GM12878 (cell line): Measurements from ENCODE around the gene SCAMP5. TPM values are rescaled to one million over a fixed set of nuclear protein-coding genes. Genes with fewer than 3 reads are reported as not detected.

Experiments used
- ATAC-seq: fragments of 200-7000 bp; cut with Tn5 transposase; 3 replicates; pipeline ENCODE4 v1.9.1; 2020; ENCODE audit warnings: mild to moderate bottlenecking, moderate library complexity
- BruUV-seq: library from RNA; stranded (reverse); fragments of 400-500 nt; replicated peaks from 2 replicates; lab custom pipeline; 2021; lab: Mats Ljungman, UMichigan
- CTCF ChIA-PET: fragments of 300-600 bp; sonication (Branson Sonifier 250); formaldehyde crosslinking; extraction: SDS; loops from one replicate; lab custom pipeline; 2021; ENCODE audit warnings: inconsistent platforms; lab: Yijun Ruan, JAX
- POLR2A ChIA-PET: fragments of 350-600 bp; formaldehyde crosslinking; extraction: SDS; loops from one replicate; lab custom pipeline; 2021; ENCODE audit warnings: inconsistent platforms; lab: Charles Lee
- RAD21 ChIA-PET: fragments of 300-600 bp; sonication (Branson Sonifier 250); formaldehyde crosslinking; loops from one replicate; lab custom pipeline; 2023; ENCODE audit warnings: antibody characterized with exemption; ENCODE audit not compliant: unreplicated experiment; lab: Charles Lee
- SMC1A ChIA-PET: fragments of 300-600 bp; sonication (Branson Sonifier 250); formaldehyde crosslinking; loops from one replicate; lab custom pipeline; 2023; ENCODE audit not compliant: unreplicated experiment, uncharacterized antibody; lab: Charles Lee
- DNase-seq: peaks from one replicate; pipeline ENCODE4 v3.0.0-alpha.2; 2011; ENCODE audit warnings: low read depth, low spot score
- FAIRE-seq: peaks from 3 replicates; lab custom pipeline; 2011; peaks lifted over from hg19 to GRCh38; lab: Jason Lieb, UNC
- H2AFZ ChIP-seq: 2 replicates; pipeline ENCODE4 v1.6.0; 2011; ENCODE audit warnings: low read depth, low read length, control low read depth; ENCODE audit not compliant: control insufficient read depth
- H3K27ac ChIP-seq: 2 replicates; pipeline ENCODE4 v1.5.1; 2011; ENCODE audit warnings: control low read depth; ENCODE audit not compliant: control insufficient read depth, insufficient read depth
- H3K27me3 ChIP-seq, 2 experiments: replicated peaks in 1 of 2; 2 replicates each; pipeline versions ENCODE4 v1.6.0 to v1.6.1; 2011; ENCODE audit warnings: low read length in 1 of 2; ENCODE audit not compliant: control insufficient read depth in 2 of 2, insufficient read depth in 2 of 2
- H3K36me3 ChIP-seq, 2 experiments: 2 replicates each; pipeline ENCODE4 v1.5.1; 2011; ENCODE audit warnings: low read length in 1 of 2; ENCODE audit not compliant: control insufficient read depth in 2 of 2, insufficient read depth in 2 of 2
- H3K4me1 ChIP-seq: 2 replicates; pipeline ENCODE4 v1.6.1; 2011; ENCODE audit warnings: mild to moderate bottlenecking, low read length, moderate library complexity, mixed read lengths; ENCODE audit not compliant: control insufficient read depth, insufficient read depth
- H3K4me2 ChIP-seq: 2 replicates; pipeline ENCODE4 v1.6.0; 2011; ENCODE audit warnings: control low read depth; ENCODE audit not compliant: control insufficient read depth, insufficient read depth
- H3K4me3 ChIP-seq: fragments of 200-600 bp; sonication (generic); 2 replicates; pipeline ENCODE4 v1.5.1; 2016
- H3K79me2 ChIP-seq: 2 replicates; pipeline ENCODE4 v1.6.0; 2011; ENCODE audit warnings: low read length; ENCODE audit not compliant: control insufficient read depth, insufficient read depth
- H3K9ac ChIP-seq: 2 replicates; pipeline ENCODE4 v1.8.0; 2011; ENCODE audit warnings: low read length, control low read depth, mixed read lengths; ENCODE audit not compliant: control insufficient read depth, insufficient read depth
- H3K9me3 ChIP-seq: replicated peaks from 3 replicates; pipeline ENCODE4 v1.5.1; 2011; ENCODE audit warnings: mild to moderate bottlenecking, low read length; ENCODE audit not compliant: control insufficient read depth, insufficient read depth
- H4K20me1 ChIP-seq: 2 replicates; pipeline ENCODE4 v1.6.0; 2011; ENCODE audit not compliant: control insufficient read depth, insufficient read depth
- ASH2L ChIP-seq: fragments of 300-600, 200-600 bp; sonication (generic); IDR thresholded peaks from 2 replicates; pipeline ENCODE4 v1.6.1; 2017; ENCODE audit warnings: low read depth, mild to moderate bottlenecking, borderline replicate concordance
- BCL11A ChIP-seq: IDR thresholded peaks from 2 replicates; pipeline ENCODE4 v1.6.1; 2011; ENCODE audit warnings: low read depth, low read length
- IKZF2 ChIP-seq, 2 experiments: fragments of 450-650 bp; IDR thresholded peaks; 2 replicates each; pipeline ENCODE4 v1.6.1; 2017; ENCODE audit warnings: mild to moderate bottlenecking in 2 of 2, moderate library complexity in 2 of 2
- NFYA ChIP-seq: IDR thresholded peaks from 2 replicates; pipeline ENCODE4 v1.6.1; 2011; ENCODE audit warnings: low read depth, mild to moderate bottlenecking, low read length, improper control_type of control experiment, borderline replicate concordance
- RUNX3 ChIP-seq: IDR thresholded peaks from 2 replicates; pipeline ENCODE4 v1.6.1; 2012; ENCODE audit warnings: low read length, inconsistent platforms
- SP1 ChIP-seq: IDR thresholded peaks from one replicate; pipeline ENCODE4 v1.6.1; 2011; ENCODE audit warnings: low read depth, low read length
- STAT3 ChIP-seq: IDR thresholded peaks from 2 replicates; pipeline ENCODE4 v1.6.1; 2011; ENCODE audit warnings: low read depth, low read length, improper control_type of control experiment
- ZBED1 ChIP-seq: IDR thresholded peaks from 2 replicates; pipeline ENCODE4 v1.6.1; 2016; ENCODE audit warnings: borderline replicate concordance
- WGBS: methylation state at CpG from one replicate; pipeline ENCODE4 v1.1.6; 2016; ENCODE audit warnings: low lambda C conversion rate; ENCODE audit not compliant: insufficient replicate concordance, insufficient coverage; ENCODE audit errors: missing lambda C conversion rate; 5-methylcytosine and 5-hydroxymethylcytosine counted together
- in situ Hi-C: fragments of 300-500 bp; cut with MboI; formaldehyde crosslinking; loops from 9 replicates; pipeline ENCODE4 v1.14.3; 2018; ENCODE audit warnings: mixed read lengths
- intact Hi-C: fragments of 100-400 bp; cut with micrococcal nuclease; formaldehyde crosslinking; loops from one replicate; pipeline ENCODE4 v1.14.2; 2022; ENCODE audit not compliant: unreplicated experiment
- polyA plus RNA-seq, 11 experiments: library from polyadenylated mRNA; depleted of rRNA in 4 of 11; unstranded in 6 of 11; stranded (reverse) in 5 of 11; fragments of >200 nt; fragmentation: Nextera tagmentation in 4 of 11; fragmentation: Illumina TruSeq in 1 of 11; extraction: Ambion mirVana in 4 of 11; extraction: Trizol in 1 of 11; gene quantifications; 1 replicate in 1 of 11; 2 replicates in 10 of 11; pipeline versions ENCODE4 v1.2.1 to v1.2.3, GENCODE V29; 2011 to 2016; ENCODE audit warnings: inconsistent platforms in 2 of 11, missing spikeins in 2 of 11, low read depth in 1 of 11
- total RNA-seq, 4 experiments: library from RNA; depleted of rRNA in 3 of 4; stranded (reverse); fragments of >200 nt in 3 of 4; fragmentation: Illumina TruSeq in 1 of 4; extraction: Trizol in 1 of 4; gene quantifications; 2 replicates each; pipeline versions ENCODE4 v1.2.1 to v1.2.3, GENCODE V29; 2013 to 2021
- TF ChIP-seq, protein P1 (sequence below): IDR thresholded peaks from 2 replicates; pipeline ENCODE4 v1.6.1; 2011; ENCODE audit warnings: borderline replicate concordance, low read depth, mild to moderate bottlenecking, moderate library complexity, mixed read lengths, low read length; ENCODE audit not compliant: insufficient read depth; ENCODE audit errors: extremely low read length
- TF ChIP-seq, protein P2 (sequence below): IDR thresholded peaks from 2 replicates; pipeline ENCODE4 v1.6.1; 2011; ENCODE audit warnings: low read depth, mild to moderate bottlenecking, low read length, moderate library complexity, borderline replicate concordance; ENCODE audit errors: extremely low read depth
- TF ChIP-seq, protein P3 (sequence below): IDR thresholded peaks from 2 replicates; pipeline ENCODE4 v1.6.1; 2012; ENCODE audit warnings: mild to moderate bottlenecking, low read depth, low read length

SCAMP5 gene
- total and polyA plus RNA-seq, 10 of the 15 experiments (the other 5 are each of a cell fraction or from before 2014, with no cell fraction given) = 1.6 to 41.6 (median 16.9) TPM

DNA sequence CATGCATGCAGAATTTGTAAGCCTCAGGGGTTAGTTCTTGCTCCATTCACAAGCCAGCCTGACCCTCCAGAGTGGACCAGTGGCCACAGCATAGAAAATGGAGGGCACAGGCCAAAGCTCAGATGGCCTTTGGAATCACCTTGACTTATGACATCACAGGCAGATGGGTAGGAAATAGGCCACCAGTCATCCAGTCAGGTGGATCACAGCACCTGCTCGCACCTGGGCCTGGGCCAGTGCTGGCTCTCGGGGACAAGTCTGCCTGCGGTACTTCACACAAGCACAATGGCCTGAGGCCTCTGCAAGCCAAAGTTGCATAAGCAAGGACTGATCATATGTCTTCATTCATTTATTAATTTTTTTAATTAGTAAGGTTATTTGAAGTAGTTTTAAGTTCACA, 67.3 kb downstream of the SCAMP5 start:
- DNase-seq (no peak), FAIRE-seq (no peak), ATAC-seq (no peak)
- ChIA-PET CTCF (interaction anchor here (0.9 to 2.3 kb wide), 2 partner anchors 13 to 21 kb away, joined by 4 to 9 read pairs; no protein-coding TSS in a partner anchor), SMC1A (no interaction called here), RAD21 (no interaction called here), POLR2A (interaction anchor here (1.9 kb wide), 1 partner anchor 19 kb away, joined by 6 read pairs; no protein-coding TSS in a partner anchor)
- 67% methylated on average over 3 of the region's 3 CpGs for WGBS
- no peak overlapping the region for H3K9ac ChIP-seq
- no peak overlapping the region for H3K4me3 ChIP-seq
- H3K4me1 ChIP-seq = peaks cover 48% of the 10 kb centered on the region
- no peaks in the 10 kb centered on the region for H4K20me1 ChIP-seq
- H3K79me2 ChIP-seq = no peaks in the 10 kb centered on the region
- no peaks in the 10 kb centered on the region for H3K27me3 ChIP-seq
- intact Hi-C loops = no loop called here
- TF ChIP-seq STAT3 (no peak), ASH2L (no peak)
- H2AFZ ChIP-seq = no peak overlapping the region
- no peaks in the 10 kb centered on the region; the same call in 2 of the 3 replicates for H3K9me3 ChIP-seq
- H3K27ac ChIP-seq = no peak overlapping the region
- H3K36me3 ChIP-seq = no peaks in the 10 kb centered on the region; a peak in 1 of 4 replicates
- no TSS peak for BruUV-seq
- H3K4me2 ChIP-seq = no peak overlapping the region
- in situ Hi-C loops = no loop called here

DNA sequence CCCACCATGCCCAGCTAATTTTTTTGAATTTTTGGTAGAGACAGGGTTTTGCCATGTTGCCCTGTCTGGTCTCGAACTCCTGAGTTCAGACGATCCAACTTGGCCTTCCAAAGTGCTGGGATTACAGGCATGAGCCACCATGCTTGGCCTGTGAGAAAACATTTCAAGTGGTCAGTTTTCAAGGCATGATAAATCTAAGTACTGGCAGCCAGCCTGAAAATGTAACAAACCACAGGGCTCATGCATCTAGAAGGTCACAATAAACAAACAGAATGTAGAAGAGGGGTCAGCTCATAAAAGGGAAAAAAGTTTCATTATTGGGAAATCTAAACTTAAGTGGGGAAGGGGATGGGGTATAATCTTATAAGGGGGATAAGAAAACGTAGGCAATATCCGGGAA, 68.0 kb downstream of the SCAMP5 start:
- H3K9me3 ChIP-seq = no peaks in the 10 kb centered on the region; the same call in 2 of the 3 replicates
- POLR2A ChIA-PET = interaction anchor here (0.6 to 1.0 kb wide), 2 partner anchors 20 to 24 kb away, joined by 3 to 4 read pairs; no protein-coding TSS in a partner anchor
- H3K4me2 ChIP-seq = no peak overlapping the region
- BruUV-seq = no TSS peak
- WGBS = 95% methylated on average over 4 of the region's 4 CpGs
- ATAC-seq = no peak
- CTCF ChIA-PET = interaction anchor here (0.9 to 1.0 kb wide), 2 partner anchors 21 to 140 kb away, joined by 3 to 4 read pairs; no protein-coding TSS in a partner anchor
- no peaks in the 10 kb centered on the region for H3K79me2 ChIP-seq
- H4K20me1 ChIP-seq = no peaks in the 10 kb centered on the region
- no peaks in the 10 kb centered on the region; a peak in 1 of 4 replicates for H3K36me3 ChIP-seq
- SMC1A ChIA-PET = no interaction called here
- no peak overlapping the region for H3K9ac ChIP-seq
- RAD21 ChIA-PET = no interaction called here
- H3K27ac ChIP-seq = no peak overlapping the region
- intact Hi-C loops = no loop called here
- no peak overlapping the region for H3K4me3 ChIP-seq
- H3K4me1 ChIP-seq = peaks cover 55% of the 10 kb centered on the region
- in situ Hi-C loops = no loop called here
- no peaks in the 10 kb centered on the region for H3K27me3 ChIP-seq
- FAIRE-seq = no peak
- no peak for DNase-seq
- H2AFZ ChIP-seq = no peak overlapping the region
- TF ChIP-seq BCL11A (no peak), SP1 (no peak), RUNX3 (no peak), NFYA (no peak), IKZF2 (IDR thresholded peaks at IDR 0.05) (no peak), ZBED1 (no peak)
- TF ChIP-seq, protein P1, sequence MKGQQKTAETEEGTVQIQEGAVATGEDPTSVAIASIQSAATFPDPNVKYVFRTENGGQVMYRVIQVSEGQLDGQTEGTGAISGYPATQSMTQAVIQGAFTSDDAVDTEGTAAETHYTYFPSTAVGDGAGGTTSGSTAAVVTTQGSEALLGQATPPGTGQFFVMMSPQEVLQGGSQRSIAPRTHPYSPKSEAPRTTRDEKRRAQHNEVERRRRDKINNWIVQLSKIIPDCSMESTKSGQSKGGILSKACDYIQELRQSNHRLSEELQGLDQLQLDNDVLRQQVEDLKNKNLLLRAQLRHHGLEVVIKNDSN = no peak
- TF ChIP-seq, protein P2, sequence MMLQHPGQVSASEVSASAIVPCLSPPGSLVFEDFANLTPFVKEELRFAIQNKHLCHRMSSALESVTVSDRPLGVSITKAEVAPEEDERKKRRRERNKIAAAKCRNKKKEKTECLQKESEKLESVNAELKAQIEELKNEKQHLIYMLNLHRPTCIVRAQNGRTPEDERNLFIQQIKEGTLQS = no peak
- TF ChIP-seq, protein P3, sequence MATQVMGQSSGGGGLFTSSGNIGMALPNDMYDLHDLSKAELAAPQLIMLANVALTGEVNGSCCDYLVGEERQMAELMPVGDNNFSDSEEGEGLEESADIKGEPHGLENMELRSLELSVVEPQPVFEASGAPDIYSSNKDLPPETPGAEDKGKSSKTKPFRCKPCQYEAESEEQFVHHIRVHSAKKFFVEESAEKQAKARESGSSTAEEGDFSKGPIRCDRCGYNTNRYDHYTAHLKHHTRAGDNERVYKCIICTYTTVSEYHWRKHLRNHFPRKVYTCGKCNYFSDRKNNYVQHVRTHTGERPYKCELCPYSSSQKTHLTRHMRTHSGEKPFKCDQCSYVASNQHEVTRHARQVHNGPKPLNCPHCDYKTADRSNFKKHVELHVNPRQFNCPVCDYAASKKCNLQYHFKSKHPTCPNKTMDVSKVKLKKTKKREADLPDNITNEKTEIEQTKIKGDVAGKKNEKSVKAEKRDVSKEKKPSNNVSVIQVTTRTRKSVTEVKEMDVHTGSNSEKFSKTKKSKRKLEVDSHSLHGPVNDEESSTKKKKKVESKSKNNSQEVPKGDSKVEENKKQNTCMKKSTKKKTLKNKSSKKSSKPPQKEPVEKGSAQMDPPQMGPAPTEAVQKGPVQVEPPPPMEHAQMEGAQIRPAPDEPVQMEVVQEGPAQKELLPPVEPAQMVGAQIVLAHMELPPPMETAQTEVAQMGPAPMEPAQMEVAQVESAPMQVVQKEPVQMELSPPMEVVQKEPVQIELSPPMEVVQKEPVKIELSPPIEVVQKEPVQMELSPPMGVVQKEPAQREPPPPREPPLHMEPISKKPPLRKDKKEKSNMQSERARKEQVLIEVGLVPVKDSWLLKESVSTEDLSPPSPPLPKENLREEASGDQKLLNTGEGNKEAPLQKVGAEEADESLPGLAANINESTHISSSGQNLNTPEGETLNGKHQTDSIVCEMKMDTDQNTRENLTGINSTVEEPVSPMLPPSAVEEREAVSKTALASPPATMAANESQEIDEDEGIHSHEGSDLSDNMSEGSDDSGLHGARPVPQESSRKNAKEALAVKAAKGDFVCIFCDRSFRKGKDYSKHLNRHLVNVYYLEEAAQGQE = no peak
